Stimulated activated CD8-positive, alpha-beta memory T cell treated with anti-CD3 and anti-CD28 coated beads, Interleukin-12 subunit alpha, Interleukin-12 subunit beta, amount 100 ng/mL, for 1 hour (primary cell): ENCODE data around the gene MYG1.

Experiments used
- DNase-seq: peaks from one replicate; pipeline ENCODE4 v3.0.0-alpha.2; 2020; ENCODE audit warnings: low read depth

Gene MYG1

GRCh38 chr12:53299454-53300180 is at the start of gene MYG1:
Gene MYG1, plus strand, starts transcription at chr12:53299695. Its CDS starts 43 bp downstream, at chr12:53299738.
- DNase-seq, result peak; percentile 70

GRCh38 chr12:53251477-53252348 is 47.8 kb upstream of the MYG1 start:
- DNase-seq, result peak; percentile 42

GRCh38 chr12:53252349-53252916 is 47.1 kb upstream of the MYG1 start:
- no peak for DNase-seq

GRCh38 chr12:53253298-53253697 is 46.2 kb upstream of the MYG1 start:
- DNase-seq, result no peak

GRCh38 chr12:53254816-53255545 is 44.5 kb upstream of the MYG1 start:
- DNase-seq, result no peak

GRCh38 chr12:53255996-53256395 is 43.5 kb upstream of the MYG1 start:
- no peak for DNase-seq

GRCh38 chr12:53258541-53259539 is 40.7 kb upstream of the MYG1 start:
- no peak for DNase-seq

- DNase-seq, result no peak
These were observed 39.6 kb upstream of the MYG1 start for GRCh38 chr12:53259891-53260290.

- DNase-seq, result no peak
These were observed 33.7 kb upstream of the MYG1 start for GRCh38 chr12:53265783-53266182.

- DNase-seq, result no peak
These were observed 32.0 kb upstream of the MYG1 start for GRCh38 chr12:53267306-53267998.

GRCh38 chr12:53267999-53268629 is 31.4 kb upstream of the MYG1 start, which contains the start of gene ESPL1:
Gene ESPL1, plus strand, starts transcription at chr12:53268299. Its CDS starts 468 bp downstream, at chr12:53268767.
- DNase-seq, result peak; percentile 75

- DNase-seq, result no peak
These were observed 30.6 kb upstream of the MYG1 start for GRCh38 chr12:53268630-53269562.

GRCh38 chr12:53274445-53274844 is 25.1 kb upstream of the MYG1 start:
- no peak for DNase-seq

GRCh38 chr12:53276511-53276910 is 23.0 kb upstream of the MYG1 start:
- DNase-seq, result no peak

- no peak for DNase-seq
These were observed 21.5 kb upstream of the MYG1 start for GRCh38 chr12:53277981-53278380.

GRCh38 chr12:53279283-53279869 is 20.1 kb upstream of the MYG1 start:
- DNase-seq, result no peak

- DNase-seq, result no peak
These were observed 19.5 kb upstream of the MYG1 start for GRCh38 chr12:53279888-53280498.

- DNase-seq, result no peak
These were observed 13.0 kb upstream of the MYG1 start for GRCh38 chr12:53286448-53286847.
